Keratinocyte (primary cell): Measurements from ENCODE around the gene ROPN1. TPM values are rescaled to one million over a fixed set of nuclear protein-coding genes. Genes with fewer than 3 reads are reported as not detected.
"Not testable (repeated sequence)": the region's sequence is repeated elsewhere in the genome, so short reads cannot be mapped to it uniquely, and the experiment has no call there.

Source experiments
- DNase-seq: peaks from one replicate; pipeline ENCODE4 v3.0.0-alpha.2; 2011; ENCODE audit warnings: low read depth, missing footprints, low spot score
- FAIRE-seq: peaks from 2 replicates; lab custom pipeline; 2011; peaks lifted over from hg19 to GRCh38; lab: Jason Lieb, UNC
- H2AFZ ChIP-seq: 2 replicates; pipeline ENCODE4 v1.6.0; 2012; ENCODE audit warnings: low read length, control low read depth, inconsistent platforms; ENCODE audit not compliant: control insufficient read depth
- H3K27ac ChIP-seq: 2 replicates; pipeline ENCODE4 v1.5.1; 2011; ENCODE audit warnings: low read length; ENCODE audit not compliant: control insufficient read depth, insufficient read depth
- H3K27me3 ChIP-seq: 3 replicates; pipeline ENCODE4 v1.6.0; 2011; ENCODE audit warnings: low read length; ENCODE audit not compliant: control insufficient read depth, insufficient read depth; ENCODE audit errors: extremely low read depth
- H3K36me3 ChIP-seq, 2 experiments: 2 replicates in 1 of 2; 3 replicates in 1 of 2; pipeline ENCODE4 v1.5.1; 2011; ENCODE audit warnings: low read length in 2 of 2, mild to moderate bottlenecking in 1 of 2; ENCODE audit not compliant: control insufficient read depth in 2 of 2, insufficient read depth in 2 of 2; ENCODE audit errors: extremely low read depth in 1 of 2
- H3K4me1 ChIP-seq: 3 replicates; pipeline ENCODE4 v1.5.1; 2011; ENCODE audit warnings: low read length; ENCODE audit not compliant: control insufficient read depth, insufficient read depth; ENCODE audit errors: extremely low read depth
- H3K4me2 ChIP-seq: 3 replicates; pipeline ENCODE4 v1.6.0; 2011; ENCODE audit warnings: low read depth, low read length; ENCODE audit not compliant: control insufficient read depth, insufficient read depth; ENCODE audit errors: extremely low read depth
- H3K4me3 ChIP-seq, 3 experiments: fragments of 200-600 bp in 1 of 3; sonication (generic) in 1 of 3; 2 replicates in 2 of 3; 3 replicates in 1 of 3; pipeline ENCODE4 v1.5.1; 2011 to 2016; ENCODE audit warnings: low read length in 3 of 3, mild to moderate bottlenecking in 3 of 3, control low read depth in 2 of 3, inconsistent platforms in 1 of 3, low read depth in 1 of 3, mixed read lengths in 1 of 3, mixed run types in 1 of 3, moderate library complexity in 1 of 3; ENCODE audit not compliant: control insufficient read depth in 2 of 3, insufficient read depth in 2 of 3; ENCODE audit errors: extremely low read depth in 1 of 3
- H3K79me2 ChIP-seq: 2 replicates; pipeline ENCODE4 v1.6.0; 2012; ENCODE audit warnings: low read length; ENCODE audit not compliant: control insufficient read depth, insufficient read depth
- H3K9ac ChIP-seq: 3 replicates; pipeline ENCODE4 v1.6.0; 2011; ENCODE audit warnings: low read length; ENCODE audit not compliant: control insufficient read depth, insufficient read depth; ENCODE audit errors: extremely low read depth
- H3K9me1 ChIP-seq: 3 replicates; pipeline ENCODE4 v1.6.0; 2011; ENCODE audit warnings: low read length; ENCODE audit not compliant: control insufficient read depth, insufficient read depth; ENCODE audit errors: extremely low read depth
- H3K9me3 ChIP-seq: 2 replicates; pipeline ENCODE4 v1.5.1; 2012; ENCODE audit warnings: low read depth, low read length; ENCODE audit not compliant: control insufficient read depth
- H4K20me1 ChIP-seq: 3 replicates; pipeline ENCODE4 v1.6.0; 2011; ENCODE audit warnings: low read length; ENCODE audit not compliant: control insufficient read depth, insufficient read depth; ENCODE audit errors: extremely low read depth
- EZH2 ChIP-seq: IDR thresholded peaks from one replicate; pipeline ENCODE4 v1.6.1; 2012; ENCODE audit warnings: inconsistent platforms, mild to moderate bottlenecking, low read length, moderate library complexity
- dilution Hi-C: fragments of 300-500 bp; cut with MboI; formaldehyde crosslinking; loops from one replicate; pipeline ENCODE4 v1.7.0; 2020; ENCODE audit warnings: low sequenced_read_pairs; ENCODE audit not compliant: extremely low pct_ligation_motif_present
- polyA plus RNA-seq, 5 experiments: library from polyadenylated mRNA; depleted of rRNA in 3 of 5; stranded (reverse) in 3 of 5; stranded (forward) in 1 of 5; unstranded in 1 of 5; fragments of >200 nt; gene quantifications; 1 replicate in 1 of 5; 2 replicates in 3 of 5; 3 replicates in 1 of 5; pipeline versions ENCODE4 v1.2.1 to v1.2.3, GENCODE V29; 2011 to 2012; ENCODE audit warnings: missing spikeins in 2 of 5, low read depth in 1 of 5, low replicate concordance in 1 of 5
- TF ChIP-seq, protein P1 (sequence below), 3 experiments: IDR thresholded peaks in 1 of 3; conservative IDR thresholded peaks in 1 of 3; optimal IDR thresholded peaks in 1 of 3; 2 replicates in 2 of 3; 3 replicates in 1 of 3; pipeline versions ENCODE3 to v1.5.1; 2011; ENCODE audit warnings: low read length in 3 of 3, mild to moderate bottlenecking in 3 of 3, moderate library complexity in 2 of 3, control low read depth in 1 of 3, inconsistent platforms in 1 of 3; ENCODE audit not compliant: insufficient read depth in 2 of 3; ENCODE audit errors: extremely low read depth in 1 of 3

The ROPN1 gene
- polyA plus RNA-seq, 1 donor (not counting 4 experiments of a cell fraction or from before 2014, with no cell fraction given) = 0.62 TPM

DNA sequence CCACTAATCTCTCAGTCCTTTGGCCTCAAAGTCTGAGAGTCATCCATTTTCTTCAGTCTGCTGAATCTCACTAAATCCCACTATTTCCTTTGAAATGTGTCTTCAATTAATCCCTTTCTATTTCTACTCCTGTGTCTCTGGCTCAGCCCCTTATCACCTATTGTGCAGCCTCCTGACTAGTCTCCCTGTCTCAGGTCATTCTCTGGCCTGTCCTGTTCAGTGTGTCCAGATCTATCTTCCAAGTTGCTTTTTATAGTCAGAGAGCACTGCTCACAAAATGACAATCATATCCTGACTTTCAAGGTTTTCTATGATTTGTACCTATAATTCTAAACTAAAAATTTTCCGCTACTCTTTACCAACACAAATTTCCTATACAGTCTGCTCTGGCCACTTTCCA lies 7.6 kb downstream of the ROPN1 start:
- Histone ChIP-seq H2AFZ (no peak overlapping the region), H3K36me3 (no peaks in the 10 kb centered on the region), H3K9me1 (no peaks in the 10 kb centered on the region), H3K27me3 (peaks cover 38% of the 10 kb centered on the region), H3K4me2 (no peak overlapping the region), H3K4me3 (no peak overlapping the region), H3K27ac (no peak overlapping the region), H3K79me2 (no peaks in the 10 kb centered on the region), H3K4me1 (no peaks in the 10 kb centered on the region), H3K9ac (no peak overlapping the region), H4K20me1 (no peaks in the 10 kb centered on the region), H3K9me3 (no peaks in the 10 kb centered on the region)
- no peak for TF ChIP-seq EZH2
- TF ChIP-seq, protein P1, sequence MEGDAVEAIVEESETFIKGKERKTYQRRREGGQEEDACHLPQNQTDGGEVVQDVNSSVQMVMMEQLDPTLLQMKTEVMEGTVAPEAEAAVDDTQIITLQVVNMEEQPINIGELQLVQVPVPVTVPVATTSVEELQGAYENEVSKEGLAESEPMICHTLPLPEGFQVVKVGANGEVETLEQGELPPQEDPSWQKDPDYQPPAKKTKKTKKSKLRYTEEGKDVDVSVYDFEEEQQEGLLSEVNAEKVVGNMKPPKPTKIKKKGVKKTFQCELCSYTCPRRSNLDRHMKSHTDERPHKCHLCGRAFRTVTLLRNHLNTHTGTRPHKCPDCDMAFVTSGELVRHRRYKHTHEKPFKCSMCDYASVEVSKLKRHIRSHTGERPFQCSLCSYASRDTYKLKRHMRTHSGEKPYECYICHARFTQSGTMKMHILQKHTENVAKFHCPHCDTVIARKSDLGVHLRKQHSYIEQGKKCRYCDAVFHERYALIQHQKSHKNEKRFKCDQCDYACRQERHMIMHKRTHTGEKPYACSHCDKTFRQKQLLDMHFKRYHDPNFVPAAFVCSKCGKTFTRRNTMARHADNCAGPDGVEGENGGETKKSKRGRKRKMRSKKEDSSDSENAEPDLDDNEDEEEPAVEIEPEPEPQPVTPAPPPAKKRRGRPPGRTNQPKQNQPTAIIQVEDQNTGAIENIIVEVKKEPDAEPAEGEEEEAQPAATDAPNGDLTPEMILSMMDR (optimal IDR thresholded peaks at IDR 0.05 in 1 of 3, IDR thresholded peaks at IDR 0.05 in 1 of 3, conservative IDR thresholded peaks at IDR 0.05 in 1 of 3; ENCODE audit: extremely low read depth in 1 of 3, insufficient read depth in 2 of 3, low read length in 3 of 3) = no peak
- dilution Hi-C loops = no loop called here
- DNase-seq = no peak
- no peak for FAIRE-seq

DNA sequence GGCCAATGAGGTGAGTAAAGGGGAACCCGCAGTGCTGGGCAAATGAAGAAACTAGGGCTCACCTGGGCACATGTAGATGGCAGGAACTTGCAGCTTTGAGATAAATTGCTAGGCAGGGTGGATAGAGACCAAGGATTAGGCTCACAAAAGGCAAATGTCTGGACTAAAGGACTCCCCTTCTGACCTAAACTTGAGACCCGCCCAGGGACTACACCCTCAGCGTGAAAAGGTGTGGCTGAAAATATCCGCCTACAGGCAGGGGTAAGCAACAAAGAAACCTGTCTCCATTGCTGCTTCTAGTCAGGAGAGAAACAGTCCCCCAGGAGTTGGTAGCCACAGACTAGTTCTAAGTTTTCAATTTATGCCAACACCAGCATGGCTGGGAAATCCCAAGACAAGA lies 10.6 kb downstream of the ROPN1 start:
- H3K4me3 ChIP-seq, DNase-seq, H3K9me1 ChIP-seq, H3K27ac ChIP-seq, H3K36me3 ChIP-seq, dilution Hi-C loops, H3K9me3 ChIP-seq, H4K20me1 ChIP-seq, H2AFZ ChIP-seq, H3K4me2 ChIP-seq, H3K79me2 ChIP-seq, H3K9ac ChIP-seq, H3K4me1 ChIP-seq: not testable (repeated sequence)
- peaks cover 20% of the 10 kb centered on the region for H3K27me3 ChIP-seq
- FAIRE-seq = peak; percentile 52

DNA sequence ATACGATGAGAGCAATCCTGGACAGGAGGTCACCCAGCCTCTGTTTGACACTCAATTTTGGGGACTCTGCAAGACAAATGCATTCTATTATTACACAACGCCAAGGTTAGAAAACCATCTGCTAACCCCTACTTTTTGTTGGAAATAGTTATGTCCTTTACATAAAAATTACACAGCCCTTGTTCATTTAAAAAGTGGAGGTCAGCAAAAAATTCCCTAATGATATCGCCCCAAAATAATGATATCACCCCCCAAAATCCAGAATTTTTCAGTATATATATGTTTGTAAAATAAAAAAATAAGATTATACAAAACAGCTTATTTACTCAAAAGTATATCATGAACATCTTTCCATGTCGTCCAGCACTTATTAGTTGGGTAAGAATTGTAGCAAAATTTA lies 11.4 kb downstream of the ROPN1 start:
- Histone ChIP-seq H3K9me3 (no peaks in the 10 kb centered on the region), H2AFZ (no peak overlapping the region), H3K27me3 (peaks cover 20% of the 10 kb centered on the region), H3K4me3 (no peak overlapping the region), H3K79me2 (no peaks in the 10 kb centered on the region), H3K9me1 (no peaks in the 10 kb centered on the region), H4K20me1 (no peaks in the 10 kb centered on the region), H3K9ac (no peak overlapping the region), H3K4me1 (no peaks in the 10 kb centered on the region), H3K36me3 (no peaks in the 10 kb centered on the region), H3K4me2 (no peak overlapping the region), H3K27ac (no peak overlapping the region)
- no peak for FAIRE-seq
- TF ChIP-seq, protein P1 (optimal IDR thresholded peaks at IDR 0.05 in 1 of 3, IDR thresholded peaks at IDR 0.05 in 1 of 3, conservative IDR thresholded peaks at IDR 0.05 in 1 of 3; ENCODE audit: extremely low read depth in 1 of 3, insufficient read depth in 2 of 3, low read length in 3 of 3) = no peak
- TF ChIP-seq EZH2 = no peak
- DNase-seq = no peak
- dilution Hi-C loops = no loop called here
